ENCODE data around the gene EFNA5. TPM values are rescaled to one million over a fixed set of nuclear protein-coding genes. Genes with fewer than 3 reads are reported as not detected.

EFNA5 gene
- polyA plus RNA-seq, 1 donor from 2014 or later = 4.2 TPM

DNA sequence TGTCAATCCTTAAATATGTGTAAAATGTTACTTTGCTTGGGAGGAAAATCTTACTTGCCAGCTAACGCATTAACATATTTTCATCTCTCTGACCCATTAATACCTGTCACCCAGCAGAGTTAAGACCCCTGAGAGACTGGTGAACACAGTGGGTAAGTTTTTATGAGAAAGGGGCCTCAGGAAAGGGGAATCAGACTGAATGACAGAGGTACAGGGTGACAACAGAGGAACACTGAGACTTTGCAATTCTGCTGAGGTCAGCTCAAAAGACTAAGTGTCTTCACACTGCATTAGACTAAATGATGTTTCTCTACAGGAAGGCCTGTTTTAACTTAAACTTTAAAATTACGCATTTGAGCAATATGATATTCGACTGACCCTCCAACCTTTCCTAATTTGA is 223.8 kb downstream of the EFNA5 start:
- Histone ChIP-seq H2AFZ (ENCODE audit: low read depth, low read length) (no peak overlapping the region), H3K4me2 (ENCODE audit: low read length) (no peak overlapping the region), H3K27ac (ENCODE audit: low read length) (no peak overlapping the region), H3K9me3 (ENCODE audit: low read length) (no peaks in the 10 kb centered on the region), H3K4me3 (ENCODE audit: low read length) (no peak overlapping the region), H3K9ac (ENCODE audit: low read length) (no peak overlapping the region), H3K9me2 (ENCODE audit: insufficient read depth, low read length) (no peaks in the 10 kb centered on the region), H3K36me3 (ENCODE audit: insufficient read depth, low read length) (no peaks in the 10 kb centered on the region), H3K27me3 (ENCODE audit: insufficient read depth, low read depth, low read length) (no peaks in the 10 kb centered on the region), H4K20me1 (ENCODE audit: insufficient read depth) (no peaks in the 10 kb centered on the region), H3F3A (ENCODE audit: insufficient read depth, low read length, poor library complexity, severe bottlenecking) (no peaks in the 10 kb centered on the region), H3K79me2 (replicated peaks; ENCODE audit: insufficient read depth, low read length) (peaks cover 13% of the 10 kb centered on the region)
- no peak for TF ChIP-seq TAF1 (IDR thresholded peaks at IDR 0.05; ENCODE audit: low read depth)
- no peak for TF ChIP-seq SMC3 (conservative IDR thresholded peaks at IDR 0.05; ENCODE audit: poor library complexity)
- TF ChIP-seq, protein P1, sequence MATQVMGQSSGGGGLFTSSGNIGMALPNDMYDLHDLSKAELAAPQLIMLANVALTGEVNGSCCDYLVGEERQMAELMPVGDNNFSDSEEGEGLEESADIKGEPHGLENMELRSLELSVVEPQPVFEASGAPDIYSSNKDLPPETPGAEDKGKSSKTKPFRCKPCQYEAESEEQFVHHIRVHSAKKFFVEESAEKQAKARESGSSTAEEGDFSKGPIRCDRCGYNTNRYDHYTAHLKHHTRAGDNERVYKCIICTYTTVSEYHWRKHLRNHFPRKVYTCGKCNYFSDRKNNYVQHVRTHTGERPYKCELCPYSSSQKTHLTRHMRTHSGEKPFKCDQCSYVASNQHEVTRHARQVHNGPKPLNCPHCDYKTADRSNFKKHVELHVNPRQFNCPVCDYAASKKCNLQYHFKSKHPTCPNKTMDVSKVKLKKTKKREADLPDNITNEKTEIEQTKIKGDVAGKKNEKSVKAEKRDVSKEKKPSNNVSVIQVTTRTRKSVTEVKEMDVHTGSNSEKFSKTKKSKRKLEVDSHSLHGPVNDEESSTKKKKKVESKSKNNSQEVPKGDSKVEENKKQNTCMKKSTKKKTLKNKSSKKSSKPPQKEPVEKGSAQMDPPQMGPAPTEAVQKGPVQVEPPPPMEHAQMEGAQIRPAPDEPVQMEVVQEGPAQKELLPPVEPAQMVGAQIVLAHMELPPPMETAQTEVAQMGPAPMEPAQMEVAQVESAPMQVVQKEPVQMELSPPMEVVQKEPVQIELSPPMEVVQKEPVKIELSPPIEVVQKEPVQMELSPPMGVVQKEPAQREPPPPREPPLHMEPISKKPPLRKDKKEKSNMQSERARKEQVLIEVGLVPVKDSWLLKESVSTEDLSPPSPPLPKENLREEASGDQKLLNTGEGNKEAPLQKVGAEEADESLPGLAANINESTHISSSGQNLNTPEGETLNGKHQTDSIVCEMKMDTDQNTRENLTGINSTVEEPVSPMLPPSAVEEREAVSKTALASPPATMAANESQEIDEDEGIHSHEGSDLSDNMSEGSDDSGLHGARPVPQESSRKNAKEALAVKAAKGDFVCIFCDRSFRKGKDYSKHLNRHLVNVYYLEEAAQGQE (IDR thresholded peaks at IDR 0.05; ENCODE audit: borderline replicate concordance) = no peak
- TF ChIP-seq POLR2AphosphoS5 (IDR thresholded peaks at IDR 0.05) = no peak
- TF ChIP-seq RAD21 (conservative IDR thresholded peaks at IDR 0.05) = no peak
- no peak for TF ChIP-seq EZH2 (IDR thresholded peaks at IDR 0.05; ENCODE audit: borderline replicate concordance, insufficient read depth, low read length, poor library complexity, severe bottlenecking)
- TF ChIP-seq MXI1 (conservative IDR thresholded peaks at IDR 0.05; ENCODE audit: poor library complexity, severe bottlenecking) = no peak
- TF ChIP-seq, protein P2, sequence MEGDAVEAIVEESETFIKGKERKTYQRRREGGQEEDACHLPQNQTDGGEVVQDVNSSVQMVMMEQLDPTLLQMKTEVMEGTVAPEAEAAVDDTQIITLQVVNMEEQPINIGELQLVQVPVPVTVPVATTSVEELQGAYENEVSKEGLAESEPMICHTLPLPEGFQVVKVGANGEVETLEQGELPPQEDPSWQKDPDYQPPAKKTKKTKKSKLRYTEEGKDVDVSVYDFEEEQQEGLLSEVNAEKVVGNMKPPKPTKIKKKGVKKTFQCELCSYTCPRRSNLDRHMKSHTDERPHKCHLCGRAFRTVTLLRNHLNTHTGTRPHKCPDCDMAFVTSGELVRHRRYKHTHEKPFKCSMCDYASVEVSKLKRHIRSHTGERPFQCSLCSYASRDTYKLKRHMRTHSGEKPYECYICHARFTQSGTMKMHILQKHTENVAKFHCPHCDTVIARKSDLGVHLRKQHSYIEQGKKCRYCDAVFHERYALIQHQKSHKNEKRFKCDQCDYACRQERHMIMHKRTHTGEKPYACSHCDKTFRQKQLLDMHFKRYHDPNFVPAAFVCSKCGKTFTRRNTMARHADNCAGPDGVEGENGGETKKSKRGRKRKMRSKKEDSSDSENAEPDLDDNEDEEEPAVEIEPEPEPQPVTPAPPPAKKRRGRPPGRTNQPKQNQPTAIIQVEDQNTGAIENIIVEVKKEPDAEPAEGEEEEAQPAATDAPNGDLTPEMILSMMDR (IDR thresholded peaks at IDR 0.05; ENCODE audit: poor library complexity, severe bottlenecking) = no peak
- TF ChIP-seq EP300 (conservative IDR thresholded peaks at IDR 0.05; ENCODE audit: poor library complexity, severe bottlenecking) = no peak

DNA sequence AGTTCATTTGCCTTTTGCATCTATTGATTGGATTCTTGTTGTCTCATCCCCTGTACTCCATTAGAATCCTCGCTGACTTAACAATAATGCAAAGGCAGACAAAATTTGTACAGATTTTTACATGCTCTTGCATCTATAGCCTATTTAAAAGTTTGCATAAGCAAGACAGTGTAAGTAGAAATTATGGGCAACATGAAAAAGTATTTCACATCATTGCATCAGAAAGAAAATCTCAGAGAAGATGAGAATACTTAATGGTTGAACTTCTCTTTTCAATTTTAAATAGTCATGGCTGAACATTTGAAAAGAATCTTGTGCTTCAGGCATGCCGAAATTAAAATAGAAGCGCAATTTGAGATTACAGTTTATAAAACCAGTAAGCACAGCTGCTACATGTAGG is 226.4 kb downstream of the EFNA5 start:
- no peaks in the 10 kb centered on the region for H4K20me1 ChIP-seq (ENCODE audit: insufficient read depth)
- H3K4me3 ChIP-seq (ENCODE audit: low read length) = no peak overlapping the region

DNA sequence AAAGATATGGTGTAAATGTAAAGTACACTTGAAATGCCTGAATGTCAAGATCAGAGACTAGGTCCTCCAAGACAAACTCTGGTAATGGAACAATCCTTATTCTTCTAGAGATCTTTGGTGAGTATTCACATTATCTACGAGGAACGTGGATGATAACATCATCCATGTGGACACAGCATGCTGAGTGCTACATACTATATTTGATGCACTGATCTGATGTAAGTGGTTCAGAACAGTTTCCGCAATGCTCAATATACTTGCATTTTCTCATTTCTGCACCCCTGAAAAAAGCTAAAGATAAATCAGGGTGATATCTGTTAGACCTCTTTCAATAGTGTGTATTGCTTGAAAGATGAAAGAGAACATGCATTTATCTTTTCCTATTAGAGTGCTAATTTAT is 226.8 kb downstream of the EFNA5 start:
- Histone ChIP-seq H3K4me3 (ENCODE audit: low read length) (no peak overlapping the region), H3K9me3 (ENCODE audit: low read length) (no peaks in the 10 kb centered on the region), H4K20me1 (ENCODE audit: insufficient read depth) (no peaks in the 10 kb centered on the region), H3F3A (ENCODE audit: insufficient read depth, low read length, poor library complexity, severe bottlenecking) (no peaks in the 10 kb centered on the region), H3K36me3 (ENCODE audit: insufficient read depth, low read length) (no peaks in the 10 kb centered on the region), H3K27me3 (ENCODE audit: insufficient read depth, low read depth, low read length) (no peaks in the 10 kb centered on the region), H3K79me2 (replicated peaks; ENCODE audit: insufficient read depth, low read length) (peaks cover 25% of the 10 kb centered on the region), H3K4me2 (ENCODE audit: low read length) (no peak overlapping the region), H3K27ac (ENCODE audit: low read length) (no peak overlapping the region), H3K9ac (ENCODE audit: low read length) (no peak overlapping the region), H3K9me2 (ENCODE audit: insufficient read depth, low read length) (no peaks in the 10 kb centered on the region), H2AFZ (ENCODE audit: low read depth, low read length) (no peak overlapping the region)
- TF ChIP-seq RAD21 (conservative IDR thresholded peaks at IDR 0.05) = no peak
- no peak for TF ChIP-seq SMC3 (conservative IDR thresholded peaks at IDR 0.05; ENCODE audit: poor library complexity)
- no peak for TF ChIP-seq POLR2AphosphoS5 (IDR thresholded peaks at IDR 0.05)
- TF ChIP-seq, protein P2 (IDR thresholded peaks at IDR 0.05; ENCODE audit: poor library complexity, severe bottlenecking) = no peak
- no peak for TF ChIP-seq EZH2 (IDR thresholded peaks at IDR 0.05; ENCODE audit: borderline replicate concordance, insufficient read depth, low read length, poor library complexity, severe bottlenecking)
- no peak for TF ChIP-seq TAF1 (IDR thresholded peaks at IDR 0.05; ENCODE audit: low read depth)
- no peak for TF ChIP-seq MXI1 (conservative IDR thresholded peaks at IDR 0.05; ENCODE audit: poor library complexity, severe bottlenecking)
- TF ChIP-seq EP300 (conservative IDR thresholded peaks at IDR 0.05; ENCODE audit: poor library complexity, severe bottlenecking) = no peak
- TF ChIP-seq, protein P1 (IDR thresholded peaks at IDR 0.05; ENCODE audit: borderline replicate concordance) = no peak

More for the DNA sequence above, 226.4 kb downstream of the EFNA5 start:
- H2AFZ ChIP-seq (ENCODE audit: low read depth, low read length) = no peak overlapping the region
- H3K27me3 ChIP-seq (ENCODE audit: insufficient read depth, low read depth, low read length) = no peaks in the 10 kb centered on the region
- no peak for TF ChIP-seq EZH2 (IDR thresholded peaks at IDR 0.05; ENCODE audit: borderline replicate concordance, insufficient read depth, low read length, poor library complexity, severe bottlenecking)
- no peaks in the 10 kb centered on the region for H3K36me3 ChIP-seq (ENCODE audit: insufficient read depth, low read length)
- H3K9me2 ChIP-seq (ENCODE audit: insufficient read depth, low read length) = no peaks in the 10 kb centered on the region
- no peak overlapping the region for H3K9ac ChIP-seq (ENCODE audit: low read length)
- peaks cover 25% of the 10 kb centered on the region for H3K79me2 ChIP-seq (replicated peaks; ENCODE audit: insufficient read depth, low read length)
- no peaks in the 10 kb centered on the region for H3K9me3 ChIP-seq (ENCODE audit: low read length)
- H3F3A ChIP-seq (ENCODE audit: insufficient read depth, low read length, poor library complexity, severe bottlenecking) = no peaks in the 10 kb centered on the region
- H3K27ac ChIP-seq (ENCODE audit: low read length) = no peak overlapping the region
- no peak overlapping the region for H3K4me2 ChIP-seq (ENCODE audit: low read length)

Data from neural cell (in vitro differentiated cells).